ENCODE measurements around the gene TCF7L1.
"Not testable (repeated sequence)": the region's sequence is repeated elsewhere in the genome, so short reads cannot be mapped to it uniquely, and the experiment has no call there.

Gene TCF7L1

GRCh38 chr2:85132397-85132796, 795 bp upstream of the TCF7L1 start:
- DNase-seq (ENCODE audit: low read depth, low spot score) = no peak

DNA sequence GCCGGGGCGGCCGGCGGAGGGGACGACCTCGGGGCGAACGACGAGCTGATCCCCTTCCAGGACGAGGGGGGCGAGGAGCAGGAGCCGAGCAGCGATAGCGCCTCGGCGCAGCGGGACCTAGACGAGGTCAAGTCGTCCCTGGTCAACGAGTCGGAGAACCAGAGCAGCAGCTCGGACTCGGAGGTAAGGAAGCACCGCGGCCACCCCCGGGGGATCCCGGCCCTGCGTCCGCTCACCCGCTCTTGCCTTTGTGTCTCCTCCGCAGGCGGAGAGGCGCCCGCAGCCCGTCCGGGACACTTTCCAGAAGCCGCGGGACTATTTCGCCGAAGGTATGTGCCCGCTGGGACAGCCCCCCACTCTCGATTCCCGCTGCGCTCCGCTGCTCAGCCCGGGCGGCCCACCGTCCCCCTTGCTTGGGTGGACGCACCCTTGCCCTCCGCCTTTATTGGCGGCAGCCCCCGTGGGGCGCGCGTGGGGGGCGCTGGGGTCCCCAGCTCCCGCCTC, 611 bp downstream of the TCF7L1 start:
- DNase-seq (ENCODE audit: low read depth, low spot score) = no peak

GRCh38 chr2:85134255-85134895, 1.2 kb downstream of the TCF7L1 start:
- no peak for DNase-seq (ENCODE audit: low read depth, low spot score)

DNA sequence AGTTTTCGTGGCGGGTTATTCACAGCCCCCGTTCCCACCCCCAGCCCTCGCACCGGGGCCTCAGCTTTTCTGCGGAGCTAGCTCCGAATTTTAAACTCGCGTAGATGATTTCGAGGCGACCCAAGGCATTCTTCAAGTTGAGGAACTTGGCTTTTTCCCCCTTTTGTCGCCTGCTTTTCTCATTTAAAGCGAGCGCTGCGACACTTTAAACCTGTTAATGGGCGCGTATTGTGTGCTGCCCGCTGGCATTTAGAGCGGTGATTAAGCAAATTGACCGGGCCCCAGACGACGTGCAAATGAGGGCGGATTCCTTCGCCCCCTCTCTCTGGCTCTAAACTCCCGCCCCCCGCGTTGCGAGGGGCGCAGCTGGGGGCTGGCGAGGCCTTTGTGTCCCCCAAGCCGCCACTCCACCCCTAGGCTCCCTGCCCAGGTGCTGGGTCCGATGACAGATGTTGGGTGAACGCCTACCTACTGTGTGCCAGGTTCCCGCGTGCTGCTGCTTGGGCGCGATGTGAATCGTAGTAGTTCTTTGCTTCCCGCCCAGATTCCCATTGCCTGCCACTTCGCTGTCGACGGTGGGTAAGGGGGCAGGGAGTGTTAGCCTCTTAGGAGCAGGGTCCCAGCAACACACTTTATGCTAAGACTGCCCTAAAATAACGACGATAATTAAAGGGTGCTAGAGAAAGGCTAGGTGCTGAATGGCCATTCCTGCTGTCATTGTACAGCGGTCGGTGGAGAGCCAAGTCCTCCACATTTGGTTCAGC, 1.9 kb downstream of the TCF7L1 start:
- DNase-seq (ENCODE audit: low read depth, low spot score) = no peak

DNA sequence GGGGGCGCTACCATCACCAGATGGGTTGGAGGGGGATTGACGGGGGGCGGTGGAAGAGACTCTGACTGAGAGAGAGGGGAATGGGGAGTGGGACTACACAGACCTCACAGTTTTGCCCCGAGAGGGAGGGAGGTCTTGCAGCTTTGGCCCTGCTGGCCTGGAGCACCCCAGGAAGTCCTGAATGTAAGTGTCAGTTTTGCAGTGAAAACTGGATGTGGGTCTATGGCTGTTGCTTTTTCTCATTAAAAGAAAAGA, 2.4 kb downstream of the TCF7L1 start:
- no peak for DNase-seq (ENCODE audit: low read depth, low spot score)

DNA sequence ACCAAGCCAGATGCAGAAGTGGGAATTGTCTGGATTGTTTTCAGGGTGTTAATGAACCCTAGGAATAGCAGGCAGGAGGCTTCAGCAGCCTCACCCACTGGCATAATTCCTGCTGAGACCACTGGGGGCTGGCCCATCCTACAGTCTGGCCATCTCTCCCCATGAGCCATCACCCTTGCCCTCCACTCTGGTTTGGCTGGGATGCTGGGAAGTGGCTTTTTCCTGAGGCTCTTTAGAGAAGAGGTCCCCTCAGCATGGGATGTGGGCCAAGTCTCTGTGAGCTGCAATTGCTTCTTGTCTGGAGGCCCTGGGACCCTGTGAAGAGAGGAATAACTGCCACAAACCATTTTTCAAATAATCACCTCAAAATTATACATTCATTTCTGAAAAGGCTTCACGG, 4.0 kb downstream of the TCF7L1 start:
- DNase-seq (ENCODE audit: low read depth, low spot score) = no peak

DNA sequence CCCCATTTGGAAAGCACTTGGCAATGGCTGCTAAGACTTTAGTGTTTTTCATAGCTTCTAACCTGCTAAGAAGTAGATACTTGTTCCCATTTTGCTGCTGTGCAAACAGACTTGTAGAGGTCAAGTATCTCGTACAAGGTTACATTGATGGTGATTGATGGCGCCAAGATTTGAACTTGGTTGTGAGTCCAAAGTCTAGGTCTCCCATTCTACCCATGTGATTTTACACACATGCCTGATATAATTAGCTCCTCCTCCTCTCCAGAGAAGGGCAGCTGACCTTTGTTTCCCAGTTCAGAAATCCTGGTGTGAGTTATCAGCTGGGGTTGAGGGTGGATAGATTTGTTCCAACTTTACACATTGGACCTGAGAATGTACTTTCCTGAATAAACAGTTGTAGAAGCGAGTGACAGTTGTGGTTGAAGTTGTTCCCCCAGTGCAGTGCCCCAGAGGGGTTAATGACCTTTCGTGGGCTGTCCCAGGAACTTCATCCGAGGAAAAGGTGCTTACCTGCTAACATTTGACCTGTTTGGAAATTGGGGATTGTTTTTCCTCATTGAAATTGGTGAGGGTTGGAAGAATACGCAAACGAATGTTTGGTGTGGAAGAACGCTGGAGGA, 10.4 kb downstream of the TCF7L1 start:
- no peak for DNase-seq (ENCODE audit: low read depth, low spot score)

- no peak for DNase-seq (ENCODE audit: low read depth, low spot score)
Observed at GRCh38 chr2:85145116-85145820, 12.1 kb downstream of the TCF7L1 start.

GRCh38 chr2:85148190-85148589, 15.0 kb downstream of the TCF7L1 start:
- no peak for DNase-seq (ENCODE audit: low read depth, low spot score)

DNA sequence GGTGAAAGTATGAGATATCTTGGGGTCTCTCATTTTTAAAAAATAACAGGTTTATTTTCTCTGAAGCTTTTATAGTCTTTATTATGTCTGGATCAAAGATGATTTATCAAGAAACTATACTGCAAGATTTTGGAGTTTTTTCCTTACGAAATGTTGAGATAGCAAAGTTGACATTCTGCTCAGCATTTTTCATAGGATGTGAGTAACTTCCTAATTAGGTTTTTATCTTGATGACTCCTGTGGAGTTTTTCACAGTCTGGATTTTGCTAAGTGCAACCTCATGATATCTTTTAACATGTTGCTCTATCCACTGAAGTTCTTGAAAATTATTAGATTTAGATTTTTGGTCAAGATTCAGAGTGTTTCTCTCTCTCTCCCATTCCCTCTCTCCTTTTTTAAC, 17.8 kb downstream of the TCF7L1 start:
- no peak for DNase-seq (ENCODE audit: low read depth, low spot score)

GRCh38 chr2:85152895-85153294, 19.7 kb downstream of the TCF7L1 start:
- DNase-seq (ENCODE audit: low read depth, low spot score) = no peak

DNA sequence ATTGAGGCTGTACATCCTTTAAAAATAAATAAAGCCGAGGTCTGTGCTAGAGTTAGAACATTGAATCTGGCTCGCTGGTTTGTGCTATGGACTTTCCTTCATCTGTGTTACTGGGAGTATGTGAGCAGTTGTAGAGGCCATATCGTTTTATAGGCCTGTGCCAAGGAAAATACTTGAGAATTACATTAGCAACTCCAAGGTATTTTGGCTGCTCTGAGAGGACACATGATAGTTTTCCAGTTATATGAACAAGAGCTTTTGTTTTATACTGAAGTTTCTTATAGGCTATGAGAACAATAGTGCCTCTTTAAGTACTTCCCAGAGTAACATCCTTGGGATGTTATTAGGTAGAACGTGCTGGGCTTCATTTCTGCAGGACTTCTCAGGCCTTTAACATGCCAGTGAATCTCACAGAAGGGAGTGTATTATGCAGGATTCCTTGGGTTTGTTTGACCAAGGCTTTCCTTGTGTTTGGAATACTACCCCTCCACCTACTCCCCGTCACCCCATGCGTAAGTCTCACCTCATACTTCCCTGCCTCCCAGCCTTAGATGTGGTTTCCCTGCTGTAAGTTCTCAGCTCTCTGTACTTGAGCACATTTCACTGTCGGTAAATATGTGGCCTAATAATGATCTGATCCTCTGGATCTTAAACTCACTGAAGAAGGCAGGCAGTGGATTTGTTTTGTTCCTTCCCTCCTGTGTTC, 21.0 kb downstream of the TCF7L1 start:
- DNase-seq (ENCODE audit: low read depth, low spot score) = no peak

DNA sequence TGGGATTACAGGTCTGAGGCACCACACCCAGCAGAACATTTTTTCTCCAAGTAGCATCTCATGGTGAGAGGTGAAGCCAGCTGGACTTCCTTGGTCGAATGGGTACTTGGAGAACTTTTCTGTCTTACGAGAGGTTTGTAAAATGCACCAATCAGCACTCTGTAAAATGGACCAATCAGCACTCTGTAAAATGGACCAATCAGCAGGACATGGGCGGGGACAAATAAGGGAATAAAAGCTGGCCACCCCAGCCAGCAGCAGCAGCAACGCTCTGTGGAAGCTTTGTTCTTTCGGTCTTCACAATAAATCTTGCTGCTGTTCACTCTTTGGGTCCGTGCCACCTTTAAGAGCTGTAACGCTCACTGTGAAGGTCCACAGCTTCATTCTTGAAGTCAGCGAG, 21.9 kb downstream of the TCF7L1 start:
- DNase-seq (ENCODE audit: low read depth, low spot score) = not testable (repeated sequence)

GRCh38 chr2:85156153-85156552, 23.0 kb downstream of the TCF7L1 start:
- no peak for DNase-seq (ENCODE audit: low read depth, low spot score)

GRCh38 chr2:85156619-85157018, 23.4 kb downstream of the TCF7L1 start:
- no peak for DNase-seq (ENCODE audit: low read depth, low spot score)

DNA sequence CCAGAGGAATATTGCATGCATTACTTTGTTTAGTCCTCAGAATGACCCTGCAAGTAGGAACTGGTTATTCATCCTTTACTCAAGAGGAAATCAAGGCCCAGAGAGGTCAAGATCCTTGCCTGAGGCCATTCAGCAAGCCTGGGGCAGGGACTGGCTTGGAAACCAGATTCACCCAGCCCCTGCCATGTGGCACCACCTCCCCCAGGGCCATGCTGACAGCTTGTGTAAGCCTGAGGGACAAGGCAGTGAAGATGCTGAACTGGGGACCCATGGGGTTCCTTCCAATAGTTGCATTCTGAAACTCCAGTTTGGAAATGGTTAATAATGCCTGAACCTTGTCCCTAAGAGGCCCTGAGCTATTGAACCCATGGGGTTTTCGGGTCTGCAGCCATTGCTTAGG, 24.2 kb downstream of the TCF7L1 start:
- DNase-seq (ENCODE audit: low read depth, low spot score) = no peak

DNA sequence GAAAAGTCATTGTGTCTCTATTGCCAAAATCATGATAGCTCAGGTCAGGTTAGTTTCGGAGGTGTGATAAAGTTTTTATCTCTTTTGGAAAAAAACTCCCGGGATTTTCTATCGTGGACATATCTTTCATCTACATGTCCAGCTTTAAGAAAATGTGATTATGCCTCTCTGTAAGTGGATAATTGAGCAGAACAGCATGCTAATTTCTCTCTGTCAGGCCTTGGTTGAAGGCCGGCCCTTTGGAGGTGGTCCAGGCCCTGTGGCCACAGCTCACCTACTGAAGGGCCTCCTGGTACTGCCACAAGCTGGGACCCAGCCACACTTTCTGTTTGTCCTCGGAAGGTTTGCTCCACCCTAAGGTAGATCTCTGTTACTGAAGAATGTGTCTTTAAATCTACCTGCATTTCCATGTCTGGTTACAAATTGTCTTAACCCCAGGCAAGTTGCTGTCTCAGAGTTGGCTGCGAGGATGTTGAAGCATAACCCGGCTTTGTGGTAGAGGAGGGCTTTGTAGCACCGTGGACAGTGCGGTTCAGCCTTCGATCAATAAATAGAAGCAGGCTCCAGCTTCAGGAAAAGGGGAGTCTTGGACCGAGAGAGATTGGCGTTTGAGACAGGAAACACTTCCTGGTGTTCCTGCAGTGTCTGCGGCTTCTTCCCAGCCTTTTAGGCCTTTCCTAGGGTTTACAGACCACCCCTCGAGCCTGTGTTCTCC, 25.5 kb downstream of the TCF7L1 start:
- DNase-seq (ENCODE audit: low read depth, low spot score) = no peak

DNA sequence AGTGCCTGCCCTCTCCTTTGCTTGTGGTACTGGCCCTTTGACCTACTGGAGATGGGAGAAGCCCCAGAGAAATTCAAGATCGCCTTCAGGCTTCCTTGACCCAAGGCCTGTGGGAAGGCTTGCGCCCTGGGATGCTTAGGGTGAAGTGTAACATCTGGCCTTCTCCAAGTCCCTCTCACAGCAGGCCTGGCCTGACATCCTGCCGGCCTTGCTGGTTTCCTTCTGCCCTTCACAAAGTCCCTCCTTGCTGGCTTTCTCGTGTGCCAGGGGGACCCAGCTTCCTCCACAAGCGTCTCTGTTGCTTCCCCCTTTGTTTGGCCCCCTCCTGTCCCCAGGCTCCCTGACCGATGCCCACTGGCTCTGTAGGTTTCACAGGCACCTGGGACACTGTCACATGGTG, 26.4 kb downstream of the TCF7L1 start:
- no peak for DNase-seq (ENCODE audit: low read depth, low spot score)

GRCh38 chr2:85160966-85161960, 28.1 kb downstream of the TCF7L1 start:
- no peak for DNase-seq (ENCODE audit: low read depth, low spot score)

DNA sequence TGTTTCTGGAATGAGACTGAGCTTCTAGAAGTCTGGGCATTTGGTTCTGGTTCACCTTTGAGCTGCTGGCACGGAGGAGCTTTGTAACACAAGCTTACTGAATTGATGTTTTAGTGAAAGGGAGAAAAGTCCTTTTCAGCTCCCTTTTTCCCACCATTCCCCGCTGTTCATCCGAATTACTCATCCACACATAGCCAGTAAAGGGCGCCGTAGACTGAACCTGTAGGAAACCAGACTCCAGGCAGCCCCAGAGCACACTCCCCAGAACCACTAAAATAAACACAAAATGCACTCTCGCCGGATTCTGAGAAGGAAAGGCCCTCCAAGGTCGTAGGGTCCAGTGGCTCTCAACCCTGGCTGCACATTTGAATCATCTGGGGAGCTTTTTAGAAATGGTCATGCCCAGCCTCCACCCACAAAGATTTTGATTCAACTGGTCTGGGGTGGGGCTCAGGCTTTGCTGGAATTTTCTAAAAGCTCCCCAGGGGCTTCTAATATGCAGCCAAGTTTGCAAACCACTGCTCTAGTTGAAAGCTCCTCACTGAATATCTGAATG, 29.6 kb downstream of the TCF7L1 start:
- no peak for DNase-seq (ENCODE audit: low read depth, low spot score)
